ENCODE results near the gene SFMBT2. TPM values are rescaled to one million over a fixed set of nuclear protein-coding genes. Genes with fewer than 3 reads are reported as not detected.
A peak's percentile ranks its signal among the peaks of the same experiment; 100 is the strongest.

Gene SFMBT2
- 125 and 127 TPM in 2 replicates for total RNA-seq (2013; cell fraction: nucleolus; rRNA removed)
- 16.7 and 17.0 TPM in 2 replicates for total RNA-seq (2014; rRNA removed)
- 18.2 and 18.9 TPM in 2 replicates for total RNA-seq (2014; rRNA removed; fragmentation: Illumina TruSeq; extraction: Trizol)
- total RNA-seq (2021) = 26.1 and 29.6 TPM in 2 replicates
- polyA plus RNA-seq (2011; ENCODE audit: low read depth) = 6.6 TPM
- polyA plus RNA-seq (2011; rRNA removed) = 19.0 and 22.5 TPM in 2 replicates
- 14.6 and 18.5 TPM in 2 replicates for polyA plus RNA-seq (2011; cell fraction: cytosol; rRNA removed)
- polyA plus RNA-seq (2011; cell fraction: nucleus; rRNA removed) = 42.9 and 46.5 TPM in 2 replicates
- 8.3 and 10.7 TPM in 2 replicates for polyA plus RNA-seq (2012)
- polyA plus RNA-seq (2014; fragmentation: Illumina TruSeq; extraction: Trizol) = 20.5 and 21.5 TPM in 2 replicates
- polyA plus RNA-seq (2014; fragmentation: Nextera tagmentation; extraction: Ambion mirVana) = 1 to 10 TPM; 2.8 to 4.3 TPM
- 13.3 and 13.6 TPM in 2 replicates for polyA plus RNA-seq (2014; rRNA removed)
- polyA plus RNA-seq (2016; fragmentation: Nextera tagmentation; extraction: Ambion mirVana) = 10 to 100 TPM; 10.1 to 11.5 TPM
- 37.3 and 49.0 TPM in 2 replicates for polyA minus RNA-seq (2011; rRNA and poly(A)+ RNA removed)
- polyA minus RNA-seq (2011; cell fraction: cytosol; rRNA and poly(A)+ RNA removed) = 12.4 and 14.8 TPM in 2 replicates
- 45.3 and 64.3 TPM in 2 replicates for polyA minus RNA-seq (2011; cell fraction: nucleus; rRNA and poly(A)+ RNA removed)
- Bru-seq, nascent RNA = percentile 89 among the genes with signal in this experiment
- BruChase-seq, experiment 1, labeled RNA remaining after a 6-hour chase = percentile 87 among the genes with signal in this experiment
- percentile 89 among the genes with signal in this experiment for BruChase-seq, experiment 2, labeled RNA remaining after a 2-hour chase
- long read RNA-seq, experiment 1 = 0 reads
- long read RNA-seq, experiment 2, partial matches to known transcripts = 1 of 13 reads
- long read RNA-seq, experiment 2, other reads (novel, unspliced or antisense) = 12 of 13 reads

GRCh38 chr10:7410862-7411670 is at the start of gene SFMBT2:
TSS of gene SFMBT2 (minus strand) at chr10:7411034. CDS start at chr10:7381898, 29,136 bp downstream.
- ChIA-PET POLR2A (interaction anchor here (0.5 to 4.4 kb wide), 21 partner anchors 9 to 1383 kb away, joined by 3 to 23 read pairs (median 5); no protein-coding TSS in a partner anchor), CTCF (interaction anchor here (0.6 to 3.1 kb wide), 15 partner anchors 10 to 741 kb away, joined by 3 to 14 read pairs (median 4); no protein-coding TSS in a partner anchor), SMC1A (ENCODE audit: uncharacterized antibody, unreplicated experiment) (interaction anchor here (0.6 to 4.0 kb wide), 14 partner anchors 9 to 492 kb away, joined by 3 to 23 read pairs (median 4); no protein-coding TSS in a partner anchor), RAD21 (ENCODE audit: unreplicated experiment) (interaction anchor here (0.6 to 3.6 kb wide), 23 partner anchors 9 to 1294 kb away, joined by 3 to 14 read pairs (median 4); partner anchors contain the start of gene TAF3)
- Histone ChIP-seq H2AFZ (ENCODE audit: control insufficient read depth, low read depth, low read length) (peak within 1 kb of the TSS; percentile 96), H3K4me2 (ENCODE audit: control insufficient read depth, insufficient read depth) (peak within 1 kb of the TSS; percentile 100), H3K27me3 (replicated peaks in 1 of 2; ENCODE audit: control insufficient read depth in 2 of 2, insufficient read depth in 2 of 2, low read length in 1 of 2) (no peaks in the 10 kb centered on the region), H3K9me3 (replicated peaks; ENCODE audit: control insufficient read depth, insufficient read depth, low read length) (no peaks in the 10 kb centered on the region), H3K4me1 (ENCODE audit: control insufficient read depth, insufficient read depth, low read length) (peaks cover 15% of the 10 kb centered on the region), H3K36me3 (ENCODE audit: control insufficient read depth in 2 of 2, insufficient read depth in 2 of 2, low read length in 1 of 2) (no peaks in the 10 kb centered on the region), H4K20me1 (ENCODE audit: control insufficient read depth, insufficient read depth) (no peaks in the 10 kb centered on the region), H3K27ac (ENCODE audit: control insufficient read depth, insufficient read depth) (peak within 1 kb of the TSS; percentile 86), H3K9ac (ENCODE audit: control insufficient read depth, insufficient read depth, low read length) (peak within 1 kb of the TSS; percentile 89), H3K79me2 (ENCODE audit: control insufficient read depth, insufficient read depth, low read length) (peaks cover 52% of the 10 kb centered on the region), H3K4me3 (peak within 1 kb of the TSS; percentile 100)
- peak; percentile 59 for ATAC-seq
- intact Hi-C loops (cut with micrococcal nuclease; ENCODE audit: unreplicated experiment) = loop anchor here (2.0 to 5.0 kb wide), 2 partner anchors 111 to 290 kb away; no protein-coding TSS in a partner anchor
- no peak for FAIRE-seq
- in situ Hi-C loops (cut with MboI) = loop anchor here (25.0 kb wide), 1 partner anchor 749 kb away; no protein-coding TSS in a partner anchor
- DNase-seq (ENCODE audit: low read depth, low spot score) = no peak
- BruUV-seq (replicated peaks) = no TSS peak
- 1% methylated on average over 51 of the region's 66 CpGs for WGBS (ENCODE audit: insufficient coverage, insufficient replicate concordance, low lambda C conversion rate, missing lambda C conversion rate)
- TF ChIP-seq RUNX3 (IDR thresholded peaks at IDR 0.05; ENCODE audit: low read length) (0 out of 2 replicates have a peak, but pooled peaks have one; percentile 8), RCOR1 (conservative IDR thresholded peaks at IDR 0.05; ENCODE audit: low read depth, low read length) (no peak), EGR1 (IDR thresholded peaks at IDR 0.05; ENCODE audit: borderline replicate concordance in 1 of 2, low read depth in 2 of 2, low read length in 2 of 2) (peak in 1 of 2 experiments; percentile 83; a peak in 2 of 3 replicates), NBN (IDR thresholded peaks at IDR 0.05) (peak; percentile 65; the same call in 1 of the 2 replicates), RAD21 (IDR thresholded peaks at IDR 0.05; ENCODE audit: insufficient read depth, low read depth, low read length) (0 out of 2 replicates have a peak, but pooled peaks have one; percentile 9), ATF7 (IDR thresholded peaks at IDR 0.05; ENCODE audit: low read depth) (peak; percentile 32; the same call in 1 of the 2 replicates), POLR2A (IDR thresholded peaks at IDR 0.05; ENCODE audit: low read depth, low read length) (no peak; the same call in 1 of the 2 replicates), CREB1 (IDR thresholded peaks at IDR 0.05; ENCODE audit: low read depth) (peak; percentile 23; the same call in 1 of the 2 replicates), MLLT1 (IDR thresholded peaks at IDR 0.05) (0 out of 2 replicates have a peak, but pooled peaks have one; percentile 19), MXI1 (IDR thresholded peaks at IDR 0.05; ENCODE audit: low read depth, low read length) (peak; percentile 39; the same call in 1 of the 2 replicates), NR2F1 (conservative IDR thresholded peaks at IDR 0.05) (0 out of 2 replicates have a peak, but pooled peaks have one; percentile 41), DPF2 (IDR thresholded peaks at IDR 0.05) (no peak)
- TF ChIP-seq, protein P1, sequence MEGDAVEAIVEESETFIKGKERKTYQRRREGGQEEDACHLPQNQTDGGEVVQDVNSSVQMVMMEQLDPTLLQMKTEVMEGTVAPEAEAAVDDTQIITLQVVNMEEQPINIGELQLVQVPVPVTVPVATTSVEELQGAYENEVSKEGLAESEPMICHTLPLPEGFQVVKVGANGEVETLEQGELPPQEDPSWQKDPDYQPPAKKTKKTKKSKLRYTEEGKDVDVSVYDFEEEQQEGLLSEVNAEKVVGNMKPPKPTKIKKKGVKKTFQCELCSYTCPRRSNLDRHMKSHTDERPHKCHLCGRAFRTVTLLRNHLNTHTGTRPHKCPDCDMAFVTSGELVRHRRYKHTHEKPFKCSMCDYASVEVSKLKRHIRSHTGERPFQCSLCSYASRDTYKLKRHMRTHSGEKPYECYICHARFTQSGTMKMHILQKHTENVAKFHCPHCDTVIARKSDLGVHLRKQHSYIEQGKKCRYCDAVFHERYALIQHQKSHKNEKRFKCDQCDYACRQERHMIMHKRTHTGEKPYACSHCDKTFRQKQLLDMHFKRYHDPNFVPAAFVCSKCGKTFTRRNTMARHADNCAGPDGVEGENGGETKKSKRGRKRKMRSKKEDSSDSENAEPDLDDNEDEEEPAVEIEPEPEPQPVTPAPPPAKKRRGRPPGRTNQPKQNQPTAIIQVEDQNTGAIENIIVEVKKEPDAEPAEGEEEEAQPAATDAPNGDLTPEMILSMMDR (IDR thresholded peaks at IDR 0.05 in 2 of 3, conservative IDR thresholded peaks at IDR 0.05 in 1 of 3; ENCODE audit: control insufficient read depth in 2 of 3, extremely low read depth in 1 of 3, insufficient read depth in 1 of 3, low read depth in 3 of 3, low read length in 3 of 3) = 0 out of 6 replicates have a peak, but pooled peaks of 1 of the 3 experiments have one; percentile 7
